Left lung (tissue), 10 donors: Measurements from ENCODE around the gene ADGRG3. TPM values are rescaled to one million over a fixed set of nuclear protein-coding genes. Genes with fewer than 3 reads are reported as not detected.

ENCODE experiments used
- ATAC-seq: fragments of 200-7000 bp; cut with Tn5 transposase; one replicate; pipeline ENCODE4 v1.9.1; 2020; ENCODE audit warnings: moderate library complexity
- DNase-seq, 4 donors: peaks; one replicate each; pipeline ENCODE4 v3.0.0-alpha.2; 2013 to 2020
- H3K27ac ChIP-seq, 2 donors: fragments of 200-600 bp; sonication (generic) in 1 of 2; one replicate each; pipeline versions ENCODE4 v1.5.0 to v1.8.0; 2020 to 2021
- H3K27me3 ChIP-seq, 2 donors: fragments of 200-600 bp; sonication (generic) in 1 of 2; one replicate each; pipeline versions ENCODE4 v1.5.0 to v1.8.0; 2020 to 2021
- H3K36me3 ChIP-seq, 2 donors: fragments of 200-600 bp; sonication (generic) in 1 of 2; one replicate each; pipeline versions ENCODE4 v1.5.0 to v1.8.0; 2020 to 2021
- H3K4me1 ChIP-seq, 2 donors: fragments of 200-600 bp; one replicate each; pipeline ENCODE4 v1.8.0; 2021
- H3K4me3 ChIP-seq, 2 donors: fragments of 200-600 bp; sonication (generic) in 1 of 2; one replicate each; pipeline versions ENCODE4 v1.5.0 to v1.8.0; 2020 to 2021; ENCODE audit warnings: mild to moderate bottlenecking in 1 of 2
- H3K9me3 ChIP-seq, 2 donors: fragments of 200-600 bp; sonication (generic) in 1 of 2; one replicate each; pipeline versions ENCODE4 v1.5.0 to v1.8.0; 2020 to 2021
- CTCF ChIP-seq, 2 donors: fragments of 200-600 bp; sonication (generic) in 1 of 2; IDR thresholded peaks; one replicate each; pipeline versions ENCODE4 v1.5.0 to v1.8.0; 2021; ENCODE audit warnings: antibody characterized with exemption in 2 of 2
- intact Hi-C, 2 donors: fragments of 100-400 bp; cut with DNase I; formaldehyde crosslinking; loops; one replicate each; pipeline versions ENCODE4 v1.11.2 to v1.14.2; 2022
- polyA plus RNA-seq, 6 donors: library from polyadenylated mRNA; unstranded; fragments of 120-200 nt; gene quantifications; one replicate each; pipeline ENCODE4 v1.2.1, GENCODE V29; 2013; ENCODE audit not compliant: insufficient read length in 6 of 6
- total RNA-seq, 2 donors: library from RNA; stranded (reverse); fragmentation: NEBNext Ultra II Directional; extraction: Animal tissue kit (Norgen Biotek cat#: 25700); gene quantifications; one replicate each; pipeline ENCODE4 v1.2.1, GENCODE V29; 2021
- donor health status: DM: no; HTN: yes; CAD: no.
- donor health status: DM: no; HTN: no; CAD: no.

ADGRG3 gene
- total and polyA plus RNA-seq, 8 donors = 0.70 to 29.8 (median 1.1) TPM

- ATAC-seq = no peak
- H3K4me1 ChIP-seq = peaks cover 0 to 50% of the 10 kb centered on the region in 2 donors
- no peak for DNase-seq
- peaks cover 0 to 6% of the 10 kb centered on the region in 2 donors for H3K36me3 ChIP-seq
- intact Hi-C loops = no loop called here
- no peak overlapping the region for H3K4me3 ChIP-seq
- peak overlapping the region in 1 of 2 donors; percentile 84 for H3K27ac ChIP-seq
- TF ChIP-seq CTCF (IDR thresholded peaks at IDR 0.05) = no peak
- no peaks in the 10 kb centered on the region for H3K9me3 ChIP-seq
- H3K27me3 ChIP-seq = peaks cover 0 to 15% of the 10 kb centered on the region in 2 donors
Observed at GRCh38 chr16:57689762-57690558, 21.9 kb downstream of the ADGRG3 start.

GRCh38 chr16:57690782-57691471 lies 22.8 kb downstream of the ADGRG3 start:
- DNase-seq (no peak), ATAC-seq (no peak)
- TF ChIP-seq CTCF (IDR thresholded peaks at IDR 0.05) = no peak
- Histone ChIP-seq H3K27me3 (peaks cover 0 to 15% of the 10 kb centered on the region in 2 donors), H3K4me3 (no peak overlapping the region), H3K9me3 (no peaks in the 10 kb centered on the region), H3K36me3 (peaks cover 0 to 6% of the 10 kb centered on the region in 2 donors), H3K27ac (peak overlapping the region in 1 of 2 donors; percentile 84), H3K4me1 (peaks cover 0 to 54% of the 10 kb centered on the region in 2 donors)
- intact Hi-C loops = no loop called here

GRCh38 chr16:57692636-57693035 lies 24.5 kb downstream of the ADGRG3 start:
- DNase-seq (no peak), ATAC-seq (no peak)
- Histone ChIP-seq H3K4me3 (no peak overlapping the region), H3K4me1 (peaks cover 0 to 44% of the 10 kb centered on the region in 2 donors), H3K27ac (no peak overlapping the region), H3K36me3 (no peaks in the 10 kb centered on the region), H3K9me3 (no peaks in the 10 kb centered on the region), H3K27me3 (peaks cover 0 to 15% of the 10 kb centered on the region in 2 donors)
- no peak for TF ChIP-seq CTCF (IDR thresholded peaks at IDR 0.05)
- intact Hi-C loops = no loop called here

GRCh38 chr16:57693550-57693949 lies 25.4 kb downstream of the ADGRG3 start:
- no peak for TF ChIP-seq CTCF (IDR thresholded peaks at IDR 0.05)
- H3K4me1 ChIP-seq = peaks cover 0 to 36% of the 10 kb centered on the region in 2 donors
- H3K27me3 ChIP-seq = peaks cover 0 to 14% of the 10 kb centered on the region in 2 donors
- ATAC-seq = no peak
- intact Hi-C loops = no loop called here
- no peak overlapping the region for H3K27ac ChIP-seq
- no peaks in the 10 kb centered on the region for H3K36me3 ChIP-seq
- DNase-seq = no peak
- H3K4me3 ChIP-seq = no peak overlapping the region
- H3K9me3 ChIP-seq = no peaks in the 10 kb centered on the region

GRCh38 chr16:57694231-57694724 lies 26.2 kb downstream of the ADGRG3 start:
- no peaks in the 10 kb centered on the region for H3K9me3 ChIP-seq
- peaks cover 0 to 29% of the 10 kb centered on the region in 2 donors for H3K4me1 ChIP-seq
- no peaks in the 10 kb centered on the region for H3K36me3 ChIP-seq
- DNase-seq = no peak
- peaks cover 0 to 7% of the 10 kb centered on the region in 2 donors for H3K27me3 ChIP-seq
- intact Hi-C loops = no loop called here
- no peak for TF ChIP-seq CTCF (IDR thresholded peaks at IDR 0.05)
- peak overlapping the region in 1 of 2 donors; percentile 73 for H3K27ac ChIP-seq
- no peak overlapping the region for H3K4me3 ChIP-seq
- ATAC-seq = no peak
